Heart left ventricle (tissue), 13 donors: ENCODE data around the gene FCHSD2.

Source experiments
- POLR2A ChIP-seq, 2 donors: fragments of 450-650 bp; IDR thresholded peaks; one replicate each; pipeline ENCODE4 v1.6.1; 2017; ENCODE audit warnings: antibody characterized with exemption in 2 of 2, mild to moderate bottlenecking in 2 of 2, moderate library complexity in 2 of 2
- TF ChIP-seq, protein P1 (sequence below), 12 donors: fragments of 200-600 bp; sonication (generic) in 4 of 12; IDR thresholded peaks; one replicate each; pipeline versions ENCODE4 v1.5.0 to v1.8.0; 2018 to 2022; ENCODE audit warnings: antibody characterized with exemption in 12 of 12, mild to moderate bottlenecking in 5 of 12
- donor health status: ischemic (EF 13 %, LVEDD 7.1; RV severe dilation, severe dysfunction).
- donor health status: DM: no; HTN: yes; CAD: no.
- donor health status: DM: no; HTN: no; CAD: no.
- donor health status: ischemic (EF 25% LVEDD 6.9; RV normal size, moderate dysfunction).
- donor health status: ischemic (EF 25% LVEDD 5.7; RV mildly dilated, moderate dysfunction).
- donor health status: ischemic (EF 35%, LVEDD 5.7; RV mildly dilated, moderate dysfunction).
- donor health status: nonischemic (EF 11% LVEDD 7.7; RV severe dilation, severe dysfunction).
- donor health status: DM: yes; HTN: yes; CAD: no.
- donor health status: PGD.
- donor health status: ischemic (EF 29% LVEDD 5.4; RV normal size, mild dysfunction).
- donor health status: nonischemic (EF 23%, LVEDD 6.1; RV moderate dilation, normal function).

DNA sequence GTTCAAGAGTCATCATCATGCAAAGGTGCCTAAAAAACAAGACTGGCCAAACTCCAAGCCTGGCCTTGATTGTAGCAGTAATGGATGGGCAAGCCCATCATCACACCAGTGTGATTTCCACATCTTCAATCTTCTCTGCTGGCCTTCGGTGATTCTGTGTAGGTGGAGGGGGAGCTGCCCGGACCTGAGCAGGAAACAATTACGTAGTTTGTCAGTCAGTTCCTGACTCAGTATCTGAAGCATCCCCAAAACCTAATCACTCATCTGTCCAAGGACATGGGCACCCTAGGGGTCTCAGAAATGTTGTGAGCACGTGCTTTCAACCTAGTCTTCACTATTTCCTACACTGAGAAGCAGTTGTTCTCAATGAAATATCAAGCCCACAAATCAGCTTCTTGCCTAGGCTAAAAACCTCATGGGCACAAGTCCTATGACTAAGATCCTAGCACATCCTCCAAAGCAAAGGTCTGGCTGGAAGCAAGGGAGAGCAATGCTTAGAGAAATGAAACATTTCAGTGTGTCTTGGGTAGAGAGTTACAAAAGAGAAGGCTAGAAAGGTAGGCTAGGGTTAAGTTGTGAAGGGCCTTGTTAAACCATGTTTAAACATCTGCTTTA lies 303.3 kb downstream of the FCHSD2 start:
- TF ChIP-seq, protein P1, sequence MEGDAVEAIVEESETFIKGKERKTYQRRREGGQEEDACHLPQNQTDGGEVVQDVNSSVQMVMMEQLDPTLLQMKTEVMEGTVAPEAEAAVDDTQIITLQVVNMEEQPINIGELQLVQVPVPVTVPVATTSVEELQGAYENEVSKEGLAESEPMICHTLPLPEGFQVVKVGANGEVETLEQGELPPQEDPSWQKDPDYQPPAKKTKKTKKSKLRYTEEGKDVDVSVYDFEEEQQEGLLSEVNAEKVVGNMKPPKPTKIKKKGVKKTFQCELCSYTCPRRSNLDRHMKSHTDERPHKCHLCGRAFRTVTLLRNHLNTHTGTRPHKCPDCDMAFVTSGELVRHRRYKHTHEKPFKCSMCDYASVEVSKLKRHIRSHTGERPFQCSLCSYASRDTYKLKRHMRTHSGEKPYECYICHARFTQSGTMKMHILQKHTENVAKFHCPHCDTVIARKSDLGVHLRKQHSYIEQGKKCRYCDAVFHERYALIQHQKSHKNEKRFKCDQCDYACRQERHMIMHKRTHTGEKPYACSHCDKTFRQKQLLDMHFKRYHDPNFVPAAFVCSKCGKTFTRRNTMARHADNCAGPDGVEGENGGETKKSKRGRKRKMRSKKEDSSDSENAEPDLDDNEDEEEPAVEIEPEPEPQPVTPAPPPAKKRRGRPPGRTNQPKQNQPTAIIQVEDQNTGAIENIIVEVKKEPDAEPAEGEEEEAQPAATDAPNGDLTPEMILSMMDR (IDR thresholded peaks at IDR 0.05): no peak
- TF ChIP-seq POLR2A (IDR thresholded peaks at IDR 0.05): no peak
